B cell (primary cell): ENCODE data around the gene RAB39A. TPM values are rescaled to one million over a fixed set of nuclear protein-coding genes. Genes with fewer than 3 reads are reported as not detected.

ENCODE experiments used
- ATAC-seq: fragments of 200-7000 bp; cut with Tn5 transposase; one replicate; pipeline ENCODE4 v1.10.0; 2021; ENCODE audit warnings: low read depth, mild to moderate bottlenecking, moderate number of reproducible peaks, moderate library complexity
- CTCF ChIA-PET: fragments of 350-600 bp; sonication (Branson Sonifier 250); formaldehyde crosslinking; loops from one replicate; lab custom pipeline; 2021; ENCODE audit warnings: antibody characterized with exemption, inconsistent platforms; lab: Charles Lee
- POLR2A ChIA-PET: fragments of 350-600 bp; sonication (Branson Sonifier 250); formaldehyde crosslinking; loops from one replicate; lab custom pipeline; 2021; ENCODE audit warnings: antibody characterized with exemption; lab: Charles Lee
- DNase-seq: peaks from one replicate; pipeline ENCODE4 v3.0.0; 2013
- H2AFZ ChIP-seq: 2 replicates; pipeline ENCODE4 v1.6.1; 2012; ENCODE audit warnings: mild to moderate bottlenecking, low read depth, low read length; ENCODE audit not compliant: insufficient read depth, poor library complexity, severe bottlenecking
- H3K27ac ChIP-seq, 2 donors: 1 replicate in 1 of 2; 2 replicates in 1 of 2; pipeline ENCODE4 v1.5.1; 2012 to 2013; ENCODE audit warnings: low read length in 2 of 2, mild to moderate bottlenecking in 2 of 2, moderate library complexity in 1 of 2
- H3K27me3 ChIP-seq, 4 experiments: fragments of 200-600 bp in 1 of 4; sonication (generic) in 1 of 4; replicated peaks in 1 of 4; 1 replicate in 2 of 4; 2 replicates in 2 of 4; pipeline versions ENCODE4 v1.6.1 to v1.7.0; 2013 to 2016; ENCODE audit warnings: low read length in 3 of 4, mild to moderate bottlenecking in 2 of 4, mixed read lengths in 1 of 4, moderate library complexity in 1 of 4; ENCODE audit not compliant: insufficient read depth in 4 of 4, control insufficient read depth in 3 of 4; ENCODE audit errors: control extremely low read depth in 1 of 4
- H3K36me3 ChIP-seq, 2 experiments: replicated peaks in 1 of 2; 1 replicate in 1 of 2; 2 replicates in 1 of 2; pipeline versions ENCODE4 v1.6.1 to v1.7.1; 2013; ENCODE audit warnings: low read length in 1 of 2; ENCODE audit not compliant: insufficient read depth in 2 of 2, control insufficient read depth in 1 of 2; ENCODE audit errors: control extremely low read depth in 1 of 2, extremely low read depth in 1 of 2
- H3K4me1 ChIP-seq, 2 donors: fragments of 200-600 bp in 1 of 2; sonication (generic) in 1 of 2; 1 replicate in 1 of 2; 2 replicates in 1 of 2; pipeline versions ENCODE4 v1.5.1 to v1.6.1; 2013 to 2017; ENCODE audit warnings: low read length in 2 of 2; ENCODE audit not compliant: control insufficient read depth in 2 of 2, insufficient read depth in 2 of 2
- H3K4me2 ChIP-seq: replicated peaks from 2 replicates; pipeline ENCODE3; 2012; ENCODE audit warnings: mild to moderate bottlenecking, low read depth, low read length; ENCODE audit not compliant: poor library complexity, severe bottlenecking
- H3K4me3 ChIP-seq, 5 experiments: fragments of 200-600 bp in 1 of 5; sonication (generic) in 1 of 5; 1 replicate in 3 of 5; 2 replicates in 2 of 5; pipeline versions ENCODE4 v1.5.1 to v1.7.0; 2011 to 2016; ENCODE audit warnings: low read length in 4 of 5, mild to moderate bottlenecking in 4 of 5, low read depth in 2 of 5, control low read depth in 1 of 5, moderate library complexity in 1 of 5; ENCODE audit not compliant: insufficient read depth in 1 of 5; ENCODE audit errors: control extremely low read depth in 1 of 5, extremely low read depth in 1 of 5
- H3K79me2 ChIP-seq: fragments of 200-600 bp; sonication (generic); one replicate; pipeline ENCODE4 v1.6.0; 2016; ENCODE audit warnings: low read length; ENCODE audit not compliant: control insufficient read depth, insufficient read depth
- H3K9ac ChIP-seq: fragments of 200-600 bp; sonication (generic); 2 replicates; pipeline ENCODE4 v1.6.1; 2017; ENCODE audit warnings: mild to moderate bottlenecking, low read length, moderate library complexity
- H3K9me3 ChIP-seq, 3 donors: one replicate each; pipeline versions ENCODE4 v1.6.1 to v1.7.1; 2013; ENCODE audit warnings: low read length in 2 of 3; ENCODE audit not compliant: control insufficient read depth in 2 of 3, insufficient read depth in 1 of 3; ENCODE audit errors: control extremely low read depth in 1 of 3
- H4K20me1 ChIP-seq: 2 replicates; pipeline ENCODE4 v1.6.0; 2012; ENCODE audit warnings: mild to moderate bottlenecking, low read length; ENCODE audit not compliant: insufficient read depth, control insufficient read depth, poor library complexity, severe bottlenecking
- H3K27ac Mint-ChIP-seq: one replicate; pipeline ENCODE4 v1.8.0; 2021; ENCODE audit warnings: mixed read lengths
- H3K27me3 Mint-ChIP-seq: one replicate; pipeline ENCODE4 v1.8.0; 2021; ENCODE audit warnings: mixed read lengths
- H3K4me1 Mint-ChIP-seq: one replicate; pipeline ENCODE4 v1.8.0; 2021; ENCODE audit warnings: mixed read lengths
- H3K4me3 Mint-ChIP-seq: one replicate; pipeline ENCODE4 v1.8.0; 2021; ENCODE audit warnings: mixed read lengths
- H3K9me3 Mint-ChIP-seq: one replicate; pipeline ENCODE4 v1.8.0; 2022; ENCODE audit warnings: mixed read lengths; ENCODE audit not compliant: insufficient read depth
- EZH2 ChIP-seq: IDR thresholded peaks from 2 replicates; pipeline ENCODE4 v1.6.1; 2012; ENCODE audit warnings: borderline replicate concordance, low read depth, mild to moderate bottlenecking, moderate library complexity, low read length; ENCODE audit not compliant: insufficient read depth, poor library complexity, severe bottlenecking
- WGBS: methylation state at CpG from one replicate; pipeline ENCODE4 v1.1.5; 2013; ENCODE audit warnings: missing lambda C conversion rate; ENCODE audit not compliant: insufficient coverage; 5-methylcytosine and 5-hydroxymethylcytosine counted together
- intact Hi-C: fragments of 100-400 bp; cut with micrococcal nuclease; formaldehyde crosslinking; loops from one replicate; pipeline ENCODE4 v1.10.0; 2022
- polyA plus RNA-seq: library from polyadenylated mRNA; depleted of rRNA; stranded (reverse); fragments of >200 nt; gene quantifications from 2 replicates; pipeline ENCODE4 v1.2.3, GENCODE V29; 2012
- total RNA-seq, 2 donors: library from RNA; stranded (reverse); fragments of 120-200 nt in 1 of 2; gene quantifications; 1 replicate in 1 of 2; 2 replicates in 1 of 2; pipeline versions ENCODE4 v1.2.3 to v1.2.4, GENCODE V29; 2013 to 2022
- TF ChIP-seq, protein P1 (sequence below): fragments of 200-600 bp; IDR thresholded peaks from one replicate; pipeline ENCODE4 v1.8.0; 2022; ENCODE audit warnings: antibody characterized with exemption, mild to moderate bottlenecking

RAB39A gene
- total and polyA plus RNA-seq, 2 donors (not counting 1 experiment from before 2014, with no cell fraction given): 1.3 to 2.4 TPM

DNA sequence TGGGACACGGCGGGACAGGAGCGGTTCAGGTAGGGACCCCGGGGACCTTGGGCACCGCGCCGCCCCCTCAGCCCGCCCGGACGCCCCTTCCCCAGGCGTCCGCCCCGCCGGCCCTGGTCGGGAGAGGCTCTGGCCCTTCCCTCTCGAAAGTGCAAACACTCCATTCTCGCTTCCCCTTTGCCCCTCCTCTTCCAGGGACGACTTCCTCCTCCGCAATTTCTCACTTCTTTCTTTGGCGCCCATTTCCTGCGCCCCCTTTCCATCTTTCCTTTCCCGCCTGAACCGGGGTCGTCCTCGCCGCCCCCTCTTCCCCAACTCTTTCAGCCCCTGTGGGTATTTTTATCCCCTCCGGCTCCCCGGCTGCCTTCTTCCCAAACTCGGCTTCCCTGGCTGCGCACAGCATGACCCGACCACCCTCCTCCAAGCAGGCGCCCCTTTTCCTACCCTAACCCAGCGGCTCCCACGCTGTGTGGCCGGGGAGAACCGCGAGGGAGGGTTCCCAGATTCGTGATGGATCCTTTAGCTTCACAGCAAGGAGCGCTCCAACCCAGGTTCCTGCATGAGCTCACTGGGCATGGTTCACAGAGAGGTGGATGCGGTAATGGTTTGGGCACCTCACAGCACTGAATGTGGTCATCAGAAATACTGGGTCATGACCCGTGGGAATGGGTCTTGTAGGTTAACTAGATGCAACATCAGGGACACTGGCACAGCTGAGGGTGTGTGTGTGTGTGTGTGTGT, 689 bp downstream of the RAB39A start:
- Mint-ChIP-seq H3K27me3 (peaks cover 5% of the 10 kb centered on the region), H3K9me3 (no peaks in the 10 kb centered on the region), H3K4me3 (peak overlapping the region; percentile 88), H3K27ac (peak overlapping the region; percentile 88), H3K4me1 (peaks cover 27% of the 10 kb centered on the region)
- Histone ChIP-seq H3K27ac (peak overlapping the region; percentile 37 to 52), H3K9ac (peak overlapping the region; percentile 85), H2AFZ (peak overlapping the region; percentile 59), H3K9me3 (peaks cover 0 to 12% (median 0%) of the 10 kb centered on the region in 3 donors), H4K20me1 (no peaks in the 10 kb centered on the region), H3K79me2 (no peaks in the 10 kb centered on the region), H3K4me1 (peaks cover 16 to 19% of the 10 kb centered on the region in 2 donors), H3K36me3 (no peaks in the 10 kb centered on the region), H3K4me3 (peak overlapping the region in 4 of 5 experiments; percentile 59 to 89 (median 82)), H3K4me2 (peak overlapping the region; percentile 77), H3K27me3 (peaks cover 0 to 3% (median 0%) of the 10 kb centered on the region in 4 experiments)
- ATAC-seq (peak; percentile 5), DNase-seq (peak; percentile 45)
- no peak for TF ChIP-seq EZH2
- TF ChIP-seq, protein P1, sequence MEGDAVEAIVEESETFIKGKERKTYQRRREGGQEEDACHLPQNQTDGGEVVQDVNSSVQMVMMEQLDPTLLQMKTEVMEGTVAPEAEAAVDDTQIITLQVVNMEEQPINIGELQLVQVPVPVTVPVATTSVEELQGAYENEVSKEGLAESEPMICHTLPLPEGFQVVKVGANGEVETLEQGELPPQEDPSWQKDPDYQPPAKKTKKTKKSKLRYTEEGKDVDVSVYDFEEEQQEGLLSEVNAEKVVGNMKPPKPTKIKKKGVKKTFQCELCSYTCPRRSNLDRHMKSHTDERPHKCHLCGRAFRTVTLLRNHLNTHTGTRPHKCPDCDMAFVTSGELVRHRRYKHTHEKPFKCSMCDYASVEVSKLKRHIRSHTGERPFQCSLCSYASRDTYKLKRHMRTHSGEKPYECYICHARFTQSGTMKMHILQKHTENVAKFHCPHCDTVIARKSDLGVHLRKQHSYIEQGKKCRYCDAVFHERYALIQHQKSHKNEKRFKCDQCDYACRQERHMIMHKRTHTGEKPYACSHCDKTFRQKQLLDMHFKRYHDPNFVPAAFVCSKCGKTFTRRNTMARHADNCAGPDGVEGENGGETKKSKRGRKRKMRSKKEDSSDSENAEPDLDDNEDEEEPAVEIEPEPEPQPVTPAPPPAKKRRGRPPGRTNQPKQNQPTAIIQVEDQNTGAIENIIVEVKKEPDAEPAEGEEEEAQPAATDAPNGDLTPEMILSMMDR: no peak
- POLR2A ChIA-PET: no interaction called here
- WGBS: 3% methylated on average over 41 of the region's 41 CpGs
- intact Hi-C loops: loop anchor here (1.0 to 10.0 kb wide), 5 partner anchors 71 to 364 kb away; partner anchors contain the start of genes ACAT1, ALKBH8, ATM and NPAT
- CTCF ChIA-PET: no interaction called here
